Stimulated activated CD4-positive, alpha-beta T cell treated with anti-CD3 and anti-CD28 coated beads, Interleukin-4, amount 100 ng/mL, for 1 hour (primary cell): ENCODE results near the gene NPDC1.

Experiments
- DNase-seq: peaks from one replicate; pipeline ENCODE4 v3.0.0-alpha.2; 2020

NPDC1 gene

GRCh38 chr9:136990242-136990911 lies 55.6 kb downstream of the NPDC1 start:
- no peak for DNase-seq
